Liver (tissue), 9 donors: ENCODE results near the gene SIN3B. TPM values are rescaled to one million over a fixed set of nuclear protein-coding genes. Genes with fewer than 3 reads are reported as not detected.

Source experiments
- DNase-seq: peaks from one replicate; pipeline ENCODE4 v3.0.0-alpha.2; 2017; ENCODE audit warnings: low spot score
- H3K27ac ChIP-seq, 2 donors: one replicate each; pipeline ENCODE4 v1.7.0; 2013; ENCODE audit warnings: inconsistent platforms in 2 of 2, low read length in 2 of 2, control low read depth in 1 of 2, low read depth in 1 of 2, mild to moderate bottlenecking in 1 of 2
- H3K27me3 ChIP-seq, 4 donors: one replicate each; pipeline versions ENCODE4 v1.6.1 to v1.7.0; 2013; ENCODE audit warnings: low read length in 3 of 4, inconsistent platforms in 1 of 4, mild to moderate bottlenecking in 1 of 4, moderate library complexity in 1 of 4; ENCODE audit not compliant: control insufficient read depth in 4 of 4, insufficient read depth in 4 of 4
- H3K36me3 ChIP-seq, 4 donors: one replicate each; pipeline versions ENCODE4 v1.6.1 to v1.7.0; 2013; ENCODE audit warnings: low read length in 3 of 4, mild to moderate bottlenecking in 3 of 4, low read depth in 1 of 4, moderate library complexity in 1 of 4; ENCODE audit not compliant: control insufficient read depth in 4 of 4, insufficient read depth in 3 of 4
- H3K4me1 ChIP-seq, 4 donors: one replicate each; pipeline versions ENCODE4 v1.6.1 to v1.7.0; 2013; ENCODE audit warnings: low read length in 3 of 4, mild to moderate bottlenecking in 3 of 4, moderate library complexity in 1 of 4; ENCODE audit not compliant: control insufficient read depth in 4 of 4, insufficient read depth in 4 of 4
- H3K4me3 ChIP-seq, 3 donors: one replicate each; pipeline versions ENCODE4 v1.6.1 to v1.7.0; 2013; ENCODE audit warnings: low read length in 3 of 3, control low read depth in 1 of 3, low read depth in 1 of 3, mild to moderate bottlenecking in 1 of 3
- H3K9ac ChIP-seq, 2 donors: one replicate each; pipeline ENCODE4 v1.7.0; 2013; ENCODE audit warnings: low read length in 2 of 2, mild to moderate bottlenecking in 2 of 2, moderate library complexity in 2 of 2, control low read depth in 1 of 2, low read depth in 1 of 2
- H3K9me3 ChIP-seq, 4 donors: one replicate each; pipeline versions ENCODE4 v1.6.1 to v1.7.0; 2013; ENCODE audit warnings: low read length in 3 of 4; ENCODE audit not compliant: control insufficient read depth in 4 of 4
- CTCF ChIP-seq: fragments of 150-350 bp; IDR thresholded peaks from 2 replicates; pipeline ENCODE4 v1.5.1; 2017; ENCODE audit warnings: improper control_type of control experiment, low read depth, low read length; ENCODE audit not compliant: missing input control
- EGR1 ChIP-seq, 2 donors: IDR thresholded peaks; 2 replicates each; pipeline ENCODE4 v1.6.1; 2016 to 2018; ENCODE audit warnings: antibody characterized with exemption in 2 of 2, low read depth in 2 of 2
- FOXA1 ChIP-seq: IDR thresholded peaks from 2 replicates; pipeline ENCODE4 v1.6.1; 2016; ENCODE audit warnings: antibody characterized with exemption
- GABPA ChIP-seq, 2 donors: IDR thresholded peaks in 1 of 2; conservative IDR thresholded peaks in 1 of 2; 2 replicates each; pipeline ENCODE4 v1.6.1; 2016; ENCODE audit warnings: antibody characterized with exemption in 2 of 2, mild to moderate bottlenecking in 1 of 2, moderate library complexity in 1 of 2
- HNF4A ChIP-seq, 2 donors: conservative IDR thresholded peaks; 2 replicates each; pipeline ENCODE4 v1.6.1; 2016; ENCODE audit warnings: antibody characterized with exemption in 2 of 2, mild to moderate bottlenecking in 2 of 2
- HNF4G ChIP-seq: IDR thresholded peaks from 2 replicates; pipeline ENCODE4 v1.6.1; 2016; ENCODE audit warnings: antibody characterized with exemption
- JUND ChIP-seq, 2 donors: IDR thresholded peaks; 2 replicates each; pipeline ENCODE4 v1.6.1; 2016; ENCODE audit warnings: antibody characterized with exemption in 2 of 2
- NR2F2 ChIP-seq: IDR thresholded peaks from 2 replicates; pipeline ENCODE4 v1.6.1; 2016; ENCODE audit warnings: antibody characterized with exemption
- RAD21 ChIP-seq, 2 donors: IDR thresholded peaks; 2 replicates each; pipeline ENCODE4 v1.6.1; 2016; ENCODE audit warnings: antibody characterized with exemption in 2 of 2, mild to moderate bottlenecking in 2 of 2
- REST ChIP-seq: IDR thresholded peaks from 2 replicates; pipeline ENCODE4 v1.6.1; 2016; ENCODE audit warnings: antibody characterized with exemption, mild to moderate bottlenecking
- TAF1 ChIP-seq: conservative IDR thresholded peaks from 2 replicates; pipeline ENCODE4 v1.6.1; 2016; ENCODE audit warnings: antibody characterized with exemption, mild to moderate bottlenecking
- YY1 ChIP-seq: IDR thresholded peaks from 2 replicates; pipeline ENCODE4 v1.6.1; 2016; ENCODE audit warnings: antibody characterized with exemption, mild to moderate bottlenecking
- ZBTB33 ChIP-seq: IDR thresholded peaks from 2 replicates; pipeline ENCODE4 v1.6.1; 2016; ENCODE audit warnings: antibody characterized with exemption
- WGBS: extraction: QIAGEN DNeasy Blood & Tissue Kit; methylation state at CpG from one replicate; pipeline ENCODE4 v1.1.7; 2013; 5-methylcytosine and 5-hydroxymethylcytosine counted together
- polyA plus RNA-seq, 2 donors: library from polyadenylated mRNA; stranded (reverse) in 1 of 2; unstranded in 1 of 2; fragments of 200-250 nt in 1 of 2; fragments of >200 nt in 1 of 2; fragmentation: Nextera tagmentation in 1 of 2; extraction: Ambion mirVana in 1 of 2; gene quantifications; one replicate each; pipeline versions ENCODE4 v1.2.1 to v1.2.3, GENCODE V29; 2013 to 2015
- total RNA-seq, 2 donors: library from RNA; depleted of rRNA; stranded (reverse); fragments of >200 nt; gene quantifications; one replicate each; pipeline ENCODE4 v1.2.3, GENCODE V29; 2014
- donor health status: healthy.
- donor health status: healthy.
- donor health status: healthy.
- donor health status: healthy.
- donor health status: healthy.

The SIN3B gene
- total and polyA plus RNA-seq, 4 donors, result 6.1 to 17.1 (median 8.6) TPM

- H3K9ac ChIP-seq, result no peak overlapping the region
- H3K4me3 ChIP-seq, result no peak overlapping the region
- peaks cover 6 to 15% (median 13%) of the 10 kb centered on the region in 4 donors for H3K9me3 ChIP-seq
- no peak overlapping the region for H3K27ac ChIP-seq
- H3K27me3 ChIP-seq, result no peaks in the 10 kb centered on the region
- H3K36me3 ChIP-seq, result no peaks in the 10 kb centered on the region
- TF ChIP-seq JUND (IDR thresholded peaks at IDR 0.05), result no peak
- H3K4me1 ChIP-seq, result no peaks in the 10 kb centered on the region
- no peak for DNase-seq
- WGBS, result 85% methylated on average over 12 of the region's 12 CpGs
Observed at GRCh38 chr19:16908759-16909158, 79.6 kb downstream of the SIN3B start.

- H3K36me3 ChIP-seq, result no peaks in the 10 kb centered on the region
- no peak for TF ChIP-seq NR2F2
- H3K4me1 ChIP-seq, result no peaks in the 10 kb centered on the region
- H3K4me3 ChIP-seq, result no peak overlapping the region
- peaks cover 13 to 27% (median 18%) of the 10 kb centered on the region in 4 donors for H3K9me3 ChIP-seq
- H3K9ac ChIP-seq, result no peak overlapping the region
- WGBS, result 84% methylated on average over 7 of the region's 7 CpGs
- no peak for DNase-seq
- H3K27ac ChIP-seq, result no peak overlapping the region
- no peaks in the 10 kb centered on the region for H3K27me3 ChIP-seq
Observed at GRCh38 chr19:16911046-16911445, 81.8 kb downstream of the SIN3B start.

GRCh38 chr19:16912780-16913179 lies 83.6 kb downstream of the SIN3B start:
- no peaks in the 10 kb centered on the region for H3K4me1 ChIP-seq
- H3K9me3 ChIP-seq, result peaks cover 13 to 27% (median 18%) of the 10 kb centered on the region in 4 donors
- no peak overlapping the region for H3K27ac ChIP-seq
- 64% methylated on average over 4 of the region's 4 CpGs for WGBS
- no peak for DNase-seq
- no peaks in the 10 kb centered on the region for H3K27me3 ChIP-seq
- TF ChIP-seq RAD21 (IDR thresholded peaks at IDR 0.05) (no peak), FOXA1 (no peak), EGR1 (IDR thresholded peaks at IDR 0.05; ENCODE audit: low read depth in 2 of 2) (no peak), CTCF (no peak), NR2F2 (no peak), GABPA (IDR thresholded peaks at IDR 0.05 in 1 of 2, conservative IDR thresholded peaks at IDR 0.05 in 1 of 2) (no peak), TAF1 (no peak), REST (no peak), HNF4A (conservative IDR thresholded peaks at IDR 0.05) (no peak), ZBTB33 (no peak), HNF4G (no peak), YY1 (no peak)
- no peak overlapping the region for H3K4me3 ChIP-seq
- H3K9ac ChIP-seq, result no peak overlapping the region
- no peaks in the 10 kb centered on the region for H3K36me3 ChIP-seq
